Stimulated activated CD4-positive, alpha-beta T cell treated with anti-CD3 and anti-CD28 coated beads, Interleukin-12 subunit alpha, Interleukin-12 subunit beta, amount 100 ng/mL, for 4 hours (primary cell): ENCODE results near the gene CADM2.

Experiments used
- DNase-seq: peaks from one replicate; pipeline ENCODE4 v3.0.0-alpha.2; 2020

Gene CADM2

GRCh38 chr3:86046436-86047136, 1087.8 kb downstream of the CADM2 start:
- no peak for DNase-seq

GRCh38 chr3:86047161-86047560, 1088.4 kb downstream of the CADM2 start:
- no peak for DNase-seq

- DNase-seq = no peak
Observed at GRCh38 chr3:86051058-86051457, 1092.3 kb downstream of the CADM2 start.

- no peak for DNase-seq
Observed at GRCh38 chr3:86056032-86056431, 1097.2 kb downstream of the CADM2 start.

- no peak for DNase-seq
Observed at GRCh38 chr3:86056962-86057361, 1098.2 kb downstream of the CADM2 start.

- no peak for DNase-seq
Observed at GRCh38 chr3:86073799-86074198, 1115.0 kb downstream of the CADM2 start.

GRCh38 chr3:86087160-86087871, 1128.5 kb downstream of the CADM2 start:
- no peak for DNase-seq

GRCh38 chr3:86104154-86104553, 1145.4 kb downstream of the CADM2 start:
- DNase-seq = no peak

GRCh38 chr3:86109434-86109833, 1150.6 kb downstream of the CADM2 start:
- DNase-seq = no peak
